H1 (cell line): Measurements from ENCODE around the gene SLC35G2. TPM values are rescaled to one million over a fixed set of nuclear protein-coding genes. Genes with fewer than 3 reads are reported as not detected.

Experiments
- KDM4A ChIP-seq: IDR thresholded peaks from one replicate; pipeline ENCODE4 v1.7.1; 2012; ENCODE audit warnings: low read depth, mild to moderate bottlenecking, moderate library complexity, low read length, inconsistent platforms; ENCODE audit not compliant: severe bottlenecking
- RAD21 ChIP-seq, 2 experiments: IDR thresholded peaks in 1 of 2; conservative IDR thresholded peaks in 1 of 2; 2 replicates each; pipeline ENCODE4 v1.6.1; 2011; ENCODE audit warnings: low read depth in 2 of 2, low read length in 2 of 2, improper control_type of control experiment in 1 of 2, inconsistent platforms in 1 of 2, mild to moderate bottlenecking in 1 of 2, moderate library complexity in 1 of 2
- RBBP5 ChIP-seq: IDR thresholded peaks from 2 replicates; pipeline ENCODE4 v1.7.1; 2012; ENCODE audit warnings: low read depth, mild to moderate bottlenecking, inconsistent platforms, low read length, moderate library complexity, borderline replicate concordance
- RFX5 ChIP-seq: IDR thresholded peaks from 2 replicates; pipeline ENCODE4 v1.6.1; 2011; ENCODE audit warnings: low read depth, low read length, improper control_type of control experiment, borderline replicate concordance
- YY1 ChIP-seq: IDR thresholded peaks from 2 replicates; pipeline ENCODE4 v1.6.1; 2011; ENCODE audit warnings: low read depth, mild to moderate bottlenecking, low read length
- polyA plus RNA-seq, 7 experiments: library from polyadenylated mRNA; depleted of rRNA in 3 of 7; stranded (reverse) in 5 of 7; unstranded in 2 of 7; fragments of >200 nt in 5 of 7; fragments of 200-250 nt in 2 of 7; gene quantifications; 1 replicate in 5 of 7; 2 replicates in 1 of 7; 4 replicates in 1 of 7; pipeline versions ENCODE4 v1.2.1 to v1.2.3, GENCODE V29; 2011 to 2013; ENCODE audit warnings: missing spikeins in 2 of 7, mixed read lengths in 2 of 7
- total RNA-seq: library from RNA; stranded (reverse); fragmentation: NEBNext Ultra II Directional; extraction: Animal tissue kit (Norgen Biotek cat#: 25700); gene quantifications from 2 replicates; pipeline ENCODE4 v1.2.1, GENCODE V29; 2021
- TF ChIP-seq, protein P1 (sequence below): IDR thresholded peaks from 2 replicates; pipeline ENCODE4 v1.6.1; 2011; ENCODE audit warnings: low read depth, mild to moderate bottlenecking, low read length; ENCODE audit not compliant: insufficient read depth

The SLC35G2 gene
- total and polyA plus RNA-seq, 2 of the 8 experiments (the other 6 are each of a cell fraction or from before 2014, with no cell fraction given) = 5.2 to 6.4 TPM

DNA sequence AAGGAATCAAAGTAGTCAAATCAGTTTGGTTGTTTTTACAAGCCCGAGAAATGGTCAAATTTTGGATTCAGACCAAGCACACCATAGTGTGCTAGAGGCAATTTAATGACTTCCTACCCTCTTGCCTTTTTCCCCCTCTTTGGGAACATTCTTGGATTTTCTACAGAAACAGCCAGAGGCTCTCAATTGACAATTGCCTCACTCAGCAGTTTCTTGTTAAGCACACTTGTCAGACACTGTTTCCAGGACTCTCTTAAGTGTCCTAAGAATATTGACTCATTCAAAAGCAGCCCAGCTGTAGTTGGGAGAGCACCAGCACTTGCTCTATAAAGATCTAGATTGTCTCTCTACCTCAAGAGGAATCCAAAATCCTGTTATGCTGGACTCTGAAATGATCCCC is 1.5 kb upstream of the SLC35G2 start (continued):
- TF ChIP-seq RBBP5 (no peak), RFX5 (no peak), KDM4A (no peak), RAD21 (IDR thresholded peaks at IDR 0.05 in 1 of 2, conservative IDR thresholded peaks at IDR 0.05 in 1 of 2; ENCODE audit: low read depth in 2 of 2, low read length in 2 of 2) (no peak), YY1 (no peak)
- TF ChIP-seq, protein P1, sequence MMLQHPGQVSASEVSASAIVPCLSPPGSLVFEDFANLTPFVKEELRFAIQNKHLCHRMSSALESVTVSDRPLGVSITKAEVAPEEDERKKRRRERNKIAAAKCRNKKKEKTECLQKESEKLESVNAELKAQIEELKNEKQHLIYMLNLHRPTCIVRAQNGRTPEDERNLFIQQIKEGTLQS = no peak
